Measurements from ENCODE around the gene RIMS1.

DNA sequence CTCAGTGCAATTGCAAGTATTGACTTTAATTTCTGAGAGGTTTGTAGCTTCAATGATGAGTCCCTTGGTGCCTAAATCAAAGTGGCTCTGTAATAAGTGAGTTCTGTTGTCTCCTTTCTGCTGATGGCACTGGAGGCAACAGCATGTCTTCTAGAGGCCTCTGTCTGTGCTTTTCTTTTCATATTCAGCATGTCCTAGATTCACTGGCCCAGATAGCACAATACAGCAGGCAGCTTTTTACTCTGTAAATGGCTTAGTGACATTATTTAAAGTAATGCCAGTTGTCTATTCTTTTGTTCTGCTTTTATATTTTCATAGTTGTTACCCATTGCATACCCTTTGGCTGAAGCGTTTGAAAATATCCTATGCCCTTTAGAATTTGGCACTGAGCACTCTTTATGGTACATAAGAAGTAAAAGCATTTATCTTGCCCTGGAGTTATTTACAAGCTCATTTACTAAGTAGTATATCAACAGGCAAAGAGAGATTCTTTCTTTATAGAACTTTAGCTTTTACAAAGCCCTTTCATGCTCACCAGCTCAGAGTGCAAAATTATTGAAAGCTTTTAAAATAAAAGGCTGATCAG is 464.0 kb downstream of the RIMS1 start:
- TF ChIP-seq, protein P1, sequence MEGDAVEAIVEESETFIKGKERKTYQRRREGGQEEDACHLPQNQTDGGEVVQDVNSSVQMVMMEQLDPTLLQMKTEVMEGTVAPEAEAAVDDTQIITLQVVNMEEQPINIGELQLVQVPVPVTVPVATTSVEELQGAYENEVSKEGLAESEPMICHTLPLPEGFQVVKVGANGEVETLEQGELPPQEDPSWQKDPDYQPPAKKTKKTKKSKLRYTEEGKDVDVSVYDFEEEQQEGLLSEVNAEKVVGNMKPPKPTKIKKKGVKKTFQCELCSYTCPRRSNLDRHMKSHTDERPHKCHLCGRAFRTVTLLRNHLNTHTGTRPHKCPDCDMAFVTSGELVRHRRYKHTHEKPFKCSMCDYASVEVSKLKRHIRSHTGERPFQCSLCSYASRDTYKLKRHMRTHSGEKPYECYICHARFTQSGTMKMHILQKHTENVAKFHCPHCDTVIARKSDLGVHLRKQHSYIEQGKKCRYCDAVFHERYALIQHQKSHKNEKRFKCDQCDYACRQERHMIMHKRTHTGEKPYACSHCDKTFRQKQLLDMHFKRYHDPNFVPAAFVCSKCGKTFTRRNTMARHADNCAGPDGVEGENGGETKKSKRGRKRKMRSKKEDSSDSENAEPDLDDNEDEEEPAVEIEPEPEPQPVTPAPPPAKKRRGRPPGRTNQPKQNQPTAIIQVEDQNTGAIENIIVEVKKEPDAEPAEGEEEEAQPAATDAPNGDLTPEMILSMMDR (IDR thresholded peaks at IDR 0.05; ENCODE audit: low read length) = no peak
- TF ChIP-seq EZH2 (IDR thresholded peaks at IDR 0.05; ENCODE audit: borderline replicate concordance, low read length) = no peak

Data from OCI-LY1 (cell line).